H1 (cell line): Measurements from ENCODE around the gene CCDC12. TPM values are rescaled to one million over a fixed set of nuclear protein-coding genes. Genes with fewer than 3 reads are reported as not detected.
A peak's percentile ranks its signal among the peaks of the same experiment; 100 is the strongest.

Experiments
- CTCF ChIA-PET: fragments of 300-600 bp; sonication (Branson Sonifier 250); formaldehyde crosslinking; loops from one replicate; lab custom pipeline; 2021; ENCODE audit not compliant: partially characterized antibody; lab: Charles Lee
- POLR2A ChIA-PET: fragments of 300-600 bp; sonication (Branson Sonifier 250); formaldehyde crosslinking; loops from one replicate; lab custom pipeline; 2021; ENCODE audit warnings: inconsistent platforms; ENCODE audit not compliant: partially characterized antibody; lab: Charles Lee
- DNase-seq, 2 experiments: peaks; one replicate each; pipeline versions ENCODE4 v3.0.0 to v3.0.0-alpha.2; 2010 to 2022; ENCODE audit warnings: low spot score in 2 of 2, low read depth in 1 of 2, mixed read lengths in 1 of 2
- FAIRE-seq: peaks from 2 replicates; lab custom pipeline; 2011; peaks lifted over from hg19 to GRCh38; lab: Jason Lieb, UNC
- H2AFZ ChIP-seq: 2 replicates; pipeline ENCODE4 v1.8.1; 2012; ENCODE audit warnings: low read length, inconsistent platforms
- H2AK5ac ChIP-seq: 2 replicates; pipeline ENCODE4 v1.6.1; 2013; ENCODE audit warnings: low read depth, low read length
- H2BK120ac ChIP-seq: replicated peaks from 2 replicates; pipeline ENCODE3; 2013; ENCODE audit warnings: low read depth, low read length, inconsistent platforms
- H2BK12ac ChIP-seq: 2 replicates; pipeline ENCODE4 v1.6.1; 2013; ENCODE audit warnings: low read depth, low read length
- H2BK15ac ChIP-seq: 2 replicates; pipeline ENCODE4 v1.6.1; 2013; ENCODE audit warnings: low read length
- H2BK20ac ChIP-seq: 2 replicates; pipeline ENCODE4 v1.6.1; 2013; ENCODE audit warnings: low read length
- H2BK5ac ChIP-seq: 2 replicates; pipeline ENCODE4 v1.6.1; 2013; ENCODE audit warnings: low read depth, low read length
- H3K14ac ChIP-seq: 2 replicates; pipeline ENCODE4 v1.6.1; 2013; ENCODE audit warnings: inconsistent platforms; ENCODE audit not compliant: insufficient read length
- H3K18ac ChIP-seq: 2 replicates; pipeline ENCODE4 v1.6.1; 2013; ENCODE audit warnings: low read length; ENCODE audit errors: extremely low read depth
- H3K23ac ChIP-seq: 2 replicates; pipeline ENCODE4 v1.6.1; 2013; ENCODE audit warnings: inconsistent platforms; ENCODE audit not compliant: insufficient read length
- H3K23me2 ChIP-seq: 2 replicates; pipeline ENCODE4 v1.6.1; 2013; ENCODE audit warnings: low read depth, low read length
- H3K27ac ChIP-seq: 2 replicates; pipeline ENCODE4 v1.6.1; 2011; ENCODE audit warnings: low read depth, low read length, inconsistent platforms
- H3K27me3 ChIP-seq, 4 experiments: replicated peaks in 1 of 4; 1 replicate in 1 of 4; 2 replicates in 3 of 4; pipeline versions ENCODE4 v1.6.1 to v1.8.1; 2011 to 2013; ENCODE audit warnings: low read length in 3 of 4, mild to moderate bottlenecking in 3 of 4, inconsistent platforms in 2 of 4, mixed read lengths in 2 of 4, moderate library complexity in 1 of 4; ENCODE audit not compliant: control insufficient read depth in 3 of 4, insufficient read depth in 3 of 4; ENCODE audit errors: extremely low read depth in 1 of 4
- H3K36me3 ChIP-seq, 4 experiments: 2 replicates each; pipeline versions ENCODE4 v1.6.1 to v1.8.1; 2011 to 2013; ENCODE audit warnings: mild to moderate bottlenecking in 4 of 4, low read length in 3 of 4, moderate library complexity in 2 of 4, control low read depth in 1 of 4, inconsistent platforms in 1 of 4; ENCODE audit not compliant: insufficient read depth in 4 of 4, control insufficient read depth in 2 of 4
- H3K4ac ChIP-seq: replicated peaks from 2 replicates; pipeline ENCODE3; 2013; ENCODE audit warnings: low read length, low read depth, mixed read lengths, inconsistent platforms; ENCODE audit not compliant: insufficient read length
- H3K4me1 ChIP-seq, 4 experiments: replicated peaks in 1 of 4; 1 replicate in 1 of 4; 2 replicates in 3 of 4; pipeline versions ENCODE4 v1.6.1 to v1.8.1; 2011 to 2013; ENCODE audit warnings: low read length in 3 of 4, inconsistent platforms in 2 of 4, mixed read lengths in 1 of 4; ENCODE audit not compliant: insufficient read depth in 4 of 4, control insufficient read depth in 3 of 4
- H3K4me2 ChIP-seq, 2 experiments: 2 replicates each; pipeline versions ENCODE4 v1.6.1 to v1.8.1; 2011 to 2013; ENCODE audit warnings: low read depth in 2 of 2, low read length in 2 of 2, control low read depth in 1 of 2, inconsistent platforms in 1 of 2, mild to moderate bottlenecking in 1 of 2; ENCODE audit not compliant: insufficient read depth in 1 of 2
- H3K4me3 ChIP-seq, 4 experiments: fragments of 200-600, 300-600 bp in 1 of 4; sonication (generic), shearing (Covaris generic), sonication (Bioruptor Twin) in 1 of 4; 2 replicates each; pipeline versions ENCODE4 v1.5.1 to v1.8.1; 2011 to 2016; ENCODE audit warnings: low read length in 4 of 4, low read depth in 3 of 4, control low read depth in 2 of 4, inconsistent platforms in 2 of 4, mild to moderate bottlenecking in 2 of 4, mixed read lengths in 1 of 4, moderate library complexity in 1 of 4; ENCODE audit not compliant: insufficient read depth in 2 of 4; ENCODE audit errors: extremely low read depth in 1 of 4
- H3K56ac ChIP-seq: replicated peaks from 2 replicates; pipeline ENCODE3; 2013; ENCODE audit warnings: low read depth, mild to moderate bottlenecking, mixed read lengths, low read length, inconsistent platforms; ENCODE audit not compliant: insufficient read length
- H3K79me1 ChIP-seq: 2 replicates; pipeline ENCODE4 v1.6.1; 2013; ENCODE audit warnings: low read depth, low read length, control low read depth
- H3K79me2 ChIP-seq, 2 experiments: 2 replicates each; pipeline versions ENCODE4 v1.6.1 to v1.8.1; 2012 to 2013; ENCODE audit warnings: low read length in 2 of 2, mild to moderate bottlenecking in 2 of 2, inconsistent platforms in 1 of 2; ENCODE audit not compliant: insufficient read depth in 2 of 2, control insufficient read depth in 1 of 2
- H3K9ac ChIP-seq, 4 experiments: replicated peaks in 1 of 4; 1 replicate in 1 of 4; 2 replicates in 3 of 4; pipeline versions ENCODE4 v1.6.1 to v1.8.1; 2011 to 2013; ENCODE audit warnings: low read depth in 3 of 4, low read length in 3 of 4, control low read depth in 2 of 4, mild to moderate bottlenecking in 2 of 4, moderate library complexity in 2 of 4, inconsistent platforms in 1 of 4; ENCODE audit errors: extremely low read depth in 1 of 4
- H3K9me3 ChIP-seq, 2 experiments: 2 replicates each; pipeline versions ENCODE4 v1.6.1 to v1.8.1; 2012 to 2013; ENCODE audit warnings: mild to moderate bottlenecking in 2 of 2, moderate library complexity in 2 of 2, control low read depth in 1 of 2, inconsistent platforms in 1 of 2, low read depth in 1 of 2, low read length in 1 of 2, mixed read lengths in 1 of 2; ENCODE audit not compliant: insufficient read depth in 2 of 2
- H4K20me1 ChIP-seq, 2 experiments: replicated peaks in 1 of 2; 2 replicates each; pipeline versions ENCODE3 to v1.8.1; 2011 to 2013; ENCODE audit warnings: inconsistent platforms in 2 of 2, low read length in 2 of 2, mild to moderate bottlenecking in 1 of 2; ENCODE audit not compliant: insufficient read depth in 2 of 2, control insufficient read depth in 1 of 2
- H4K5ac ChIP-seq: 2 replicates; pipeline ENCODE4 v1.6.1; 2013; ENCODE audit warnings: low read length, low read depth, mixed read lengths, inconsistent platforms; ENCODE audit not compliant: insufficient read length
- H4K8ac ChIP-seq: 2 replicates; pipeline ENCODE4 v1.8.0; 2013; ENCODE audit warnings: mild to moderate bottlenecking, moderate library complexity, low read length, inconsistent platforms; ENCODE audit not compliant: insufficient read depth; ENCODE audit errors: extremely low read depth
- H4K91ac ChIP-seq: replicated peaks from 2 replicates; pipeline ENCODE3; 2013; ENCODE audit warnings: low read length, mixed read lengths, inconsistent platforms; ENCODE audit not compliant: insufficient read length
- USF2 ChIP-seq: IDR thresholded peaks from 2 replicates; pipeline ENCODE4 v1.6.1; 2011; ENCODE audit warnings: low read length, improper control_type of control experiment
- WGBS, 2 experiments: shearing (Covaris generic) in 1 of 2; methylation state at CpG; one replicate each; pipeline versions ENCODE4 v1.1.6 to v1.1.7; 2013 to 2015; ENCODE audit warnings: low lambda C conversion rate in 2 of 2, mixed read lengths in 2 of 2, inconsistent platforms in 1 of 2, low coverage in 1 of 2, missing lambda C conversion rate in 1 of 2; ENCODE audit not compliant: insufficient replicate concordance in 2 of 2, insufficient coverage in 1 of 2, insufficient read length in 1 of 2; ENCODE audit errors: extremely low coverage in 1 of 2, missing lambda C conversion rate in 1 of 2; 5-methylcytosine and 5-hydroxymethylcytosine counted together
- polyA plus RNA-seq, 7 experiments: library from polyadenylated mRNA; depleted of rRNA in 3 of 7; stranded (reverse) in 5 of 7; unstranded in 2 of 7; fragments of >200 nt in 5 of 7; fragments of 200-250 nt in 2 of 7; gene quantifications; 1 replicate in 5 of 7; 2 replicates in 1 of 7; 4 replicates in 1 of 7; pipeline versions ENCODE4 v1.2.1 to v1.2.3, GENCODE V29; 2011 to 2013; ENCODE audit warnings: missing spikeins in 2 of 7, mixed read lengths in 2 of 7
- total RNA-seq: library from RNA; stranded (reverse); fragmentation: NEBNext Ultra II Directional; extraction: Animal tissue kit (Norgen Biotek cat#: 25700); gene quantifications from 2 replicates; pipeline ENCODE4 v1.2.1, GENCODE V29; 2021
- TF ChIP-seq, protein P1 (sequence below): IDR thresholded peaks from 2 replicates; pipeline ENCODE4 v1.6.1; 2012; ENCODE audit warnings: inconsistent platforms

The CCDC12 gene
- total and polyA plus RNA-seq, 2 of the 8 experiments (the other 6 are each of a cell fraction or from before 2014, with no cell fraction given), result 29.5 to 41.3 TPM

- H3K4me1 ChIP-seq, result no peaks in the 10 kb centered on the region
Observed at GRCh38 chr3:46921871-46922271, 54.7 kb downstream of the CCDC12 start.

More at GRCh38 chr3:46921871-46922271, 54.7 kb downstream of the CCDC12 start:
- no peak overlapping the region for H2BK20ac ChIP-seq
- POLR2A ChIA-PET, result interaction anchor here (0.7 to 1.1 kb wide), 2 partner anchors 9 to 20 kb away, joined by 3 to 4 read pairs; no protein-coding TSS in a partner anchor
- no peak for FAIRE-seq
- no peak overlapping the region for H3K27ac ChIP-seq
- no peak for DNase-seq
- no peak overlapping the region for H3K9ac ChIP-seq
- no peaks in the 10 kb centered on the region for H3K27me3 ChIP-seq
- no peak overlapping the region for H3K56ac ChIP-seq
- TF ChIP-seq, protein P1, sequence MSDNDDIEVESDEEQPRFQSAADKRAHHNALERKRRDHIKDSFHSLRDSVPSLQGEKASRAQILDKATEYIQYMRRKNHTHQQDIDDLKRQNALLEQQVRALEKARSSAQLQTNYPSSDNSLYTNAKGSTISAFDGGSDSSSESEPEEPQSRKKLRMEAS, result no peak
- TF ChIP-seq USF2, result no peak
- no peak overlapping the region for H3K4me2 ChIP-seq
- H2BK120ac ChIP-seq, result no peak overlapping the region
- no peak overlapping the region for H3K23ac ChIP-seq
- H3K36me3 ChIP-seq, result peaks cover 26 to 58% (median 43%) of the 10 kb centered on the region in 4 experiments
- 81% methylated on average over 5 of the region's 7 CpGs; no CpG with 5 or more reads in 1 of the 2 experiments for WGBS, 2 experiments
- no peak overlapping the region for H2BK5ac ChIP-seq
- peaks cover 5% of the 10 kb centered on the region; the same call in 1 of the 2 replicates for H3K79me1 ChIP-seq
- H3K23me2 ChIP-seq, result no peaks in the 10 kb centered on the region
- no peak overlapping the region for H3K4me3 ChIP-seq
- no peak overlapping the region for H3K18ac ChIP-seq
- CTCF ChIA-PET, result interaction anchor here (0.8 to 9.9 kb wide), 6 partner anchors 8 to 78 kb away, joined by 3 to 104 read pairs (median 20); no protein-coding TSS in a partner anchor
- H4K8ac ChIP-seq, result peak overlapping the region; percentile 15; the same call in 1 of the 2 replicates
- H2BK15ac ChIP-seq, result no peak overlapping the region
- H4K5ac ChIP-seq, result no peak overlapping the region
- no peak overlapping the region for H2AFZ ChIP-seq
- H3K14ac ChIP-seq, result no peak overlapping the region
- H2BK12ac ChIP-seq, result no peak overlapping the region
- no peaks in the 10 kb centered on the region for H3K79me2 ChIP-seq
- no peak overlapping the region for H3K4ac ChIP-seq
- H4K20me1 ChIP-seq, result peaks cover 4 to 6% of the 10 kb centered on the region in 2 experiments
- peaks cover 3 to 4% of the 10 kb centered on the region in 2 experiments; a peak in 2 of 4 replicates for H3K9me3 ChIP-seq
- no peak overlapping the region for H4K91ac ChIP-seq
- H2AK5ac ChIP-seq, result no peak overlapping the region
